HFF-Myc (cell line): ENCODE measurements around the gene CAPZB.

Experiments used
- DNase-seq: peaks from one replicate; pipeline ENCODE4 v3.0.0-alpha.2; 2011; ENCODE audit warnings: low read depth; ENCODE audit errors: extremely low read depth
- H3K4me3 ChIP-seq: replicated peaks from 2 replicates; pipeline ENCODE4 v1.5.1; 2011; ENCODE audit warnings: low read depth, mild to moderate bottlenecking, control low read depth, low read length
- CTCF ChIP-seq: IDR thresholded peaks from 2 replicates; pipeline ENCODE4 v1.5.1; 2012; ENCODE audit warnings: mild to moderate bottlenecking, low read depth, low read length, control low read depth; ENCODE audit errors: missing control alignments

Gene CAPZB

DNA sequence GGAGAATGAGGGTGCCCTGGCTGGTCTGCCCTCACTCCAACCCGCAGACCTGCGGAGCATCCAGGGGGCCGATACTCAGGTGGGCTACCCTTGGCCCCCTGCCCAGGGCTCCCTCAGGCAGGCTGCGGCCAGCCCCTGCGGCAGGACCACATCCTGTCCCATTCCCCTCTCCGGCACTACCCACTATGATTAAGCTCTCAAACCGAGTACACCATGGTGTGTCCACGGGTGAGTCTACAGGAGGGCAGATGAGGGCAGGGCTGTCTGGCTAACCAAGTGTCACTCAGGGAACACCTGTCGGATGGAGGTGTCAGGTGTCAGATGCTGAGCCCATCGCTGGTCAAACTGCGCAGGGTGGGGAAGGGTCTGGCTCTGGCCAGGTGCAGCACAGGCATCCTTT, 126.0 kb downstream of the CAPZB start:
- no peak overlapping the region for H3K4me3 ChIP-seq
- no peak for TF ChIP-seq CTCF

DNA sequence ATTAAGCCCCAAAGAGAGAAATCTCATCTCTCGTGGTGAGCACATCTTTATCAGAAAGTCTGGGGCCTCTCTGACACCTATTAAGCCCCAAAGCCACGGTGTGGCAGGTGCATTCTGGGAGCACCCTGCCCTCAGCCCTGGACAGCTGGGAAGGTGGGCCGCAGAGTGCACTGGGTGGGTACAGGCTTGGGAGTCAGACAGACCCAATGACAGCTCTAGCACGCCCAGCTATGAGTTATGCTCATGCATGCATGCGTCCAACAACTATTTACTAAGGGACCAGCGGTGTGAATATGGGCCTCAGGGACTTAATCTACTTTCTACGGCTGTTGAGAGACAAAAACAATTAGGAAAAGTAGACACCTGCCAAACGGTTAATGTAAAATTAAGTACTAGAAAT, 126.6 kb downstream of the CAPZB start:
- H3K4me3 ChIP-seq: no peak overlapping the region
- TF ChIP-seq CTCF: no peak
- DNase-seq: no peak

More for the DNA sequence above, 126.0 kb downstream of the CAPZB start:
- DNase-seq: no peak

- no peak for DNase-seq
- TF ChIP-seq CTCF: no peak
Measured at GRCh38 chr1:19357299-19357986, 127.9 kb downstream of the CAPZB start.

GRCh38 chr1:19356266-19356665, 129.1 kb downstream of the CAPZB start:
- no peak for TF ChIP-seq CTCF
- no peak overlapping the region for H3K4me3 ChIP-seq
- no peak for DNase-seq

More at GRCh38 chr1:19357299-19357986, 127.9 kb downstream of the CAPZB start:
- H3K4me3 ChIP-seq: no peak overlapping the region

DNA sequence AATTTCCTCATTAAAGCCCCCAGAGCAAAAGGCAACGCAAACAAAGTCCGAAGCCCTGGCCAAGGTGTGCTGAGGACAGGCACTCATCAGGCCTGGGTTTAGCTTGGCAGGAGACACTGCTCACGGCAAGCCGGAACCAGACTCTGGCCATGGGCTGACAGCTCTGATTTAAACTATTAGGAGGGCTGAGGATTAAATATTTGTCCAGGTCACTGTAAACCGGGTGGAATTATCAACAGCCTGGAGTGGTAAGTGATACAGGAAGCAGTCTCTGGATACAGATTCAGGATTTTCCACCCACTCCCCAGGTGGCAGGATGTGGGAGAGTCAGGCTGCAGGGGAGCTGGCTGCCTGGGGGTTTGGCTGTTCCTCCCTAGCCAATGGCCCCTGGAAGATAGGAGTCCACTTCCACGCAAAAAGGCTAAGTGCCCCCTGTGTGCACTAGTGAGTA, 130.8 kb downstream of the CAPZB start:
- TF ChIP-seq CTCF: no peak
- DNase-seq: no peak
- H3K4me3 ChIP-seq: no peak overlapping the region

- no peak overlapping the region for H3K4me3 ChIP-seq
- no peak for TF ChIP-seq CTCF
- DNase-seq: no peak
Measured at GRCh38 chr1:19353596-19353995, 131.7 kb downstream of the CAPZB start.

- H3K4me3 ChIP-seq: no peak overlapping the region
- no peak for DNase-seq
- no peak for TF ChIP-seq CTCF
Measured at GRCh38 chr1:19352839-19353238, 132.5 kb downstream of the CAPZB start.
